Measurements from ENCODE around the gene PIK3R4.

DNA sequence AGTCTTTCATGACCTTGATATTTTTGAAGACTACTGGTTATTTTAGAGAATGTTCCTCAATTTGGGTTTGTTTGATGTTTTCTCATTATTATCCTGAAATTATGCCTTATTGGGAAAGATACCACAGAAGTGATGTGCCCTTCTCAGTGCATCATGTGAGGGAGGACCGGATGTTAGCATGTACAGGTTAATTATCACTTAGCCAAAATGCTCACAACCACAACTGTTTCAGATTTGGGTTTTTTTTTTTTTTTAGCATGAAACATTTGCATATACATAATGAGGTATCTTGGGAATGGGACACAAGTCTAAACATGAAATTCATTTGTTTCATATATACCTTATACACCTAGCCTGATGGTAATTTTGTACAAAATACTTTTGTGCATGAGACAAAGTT, 59.8 kb downstream of the PIK3R4 start:
- TF ChIP-seq CTCF (IDR thresholded peaks at IDR 0.05) (no peak), POLR2A (IDR thresholded peaks at IDR 0.05) (no peak)
